ENCODE results near the gene MANF. TPM values are rescaled to one million over a fixed set of nuclear protein-coding genes. Genes with fewer than 3 reads are reported as not detected.

MANF gene
- total RNA-seq (2022) (140 and 176 TPM in 2 replicates), Bru-seq, nascent RNA (percentile 86 among the genes with signal in this experiment), BruChase-seq, experiment 1, labeled RNA remaining after a 6-hour chase (percentile 97 among the genes with signal in this experiment), BruChase-seq, experiment 2, labeled RNA remaining after a 2-hour chase (percentile 95 among the genes with signal in this experiment)
- long read RNA-seq, transcript MANF-204 (4 exons, 1,153 nt), result major isoform, 49 of 58 reads
- long read RNA-seq, partial matches to known transcripts, result 3 of 58 reads
- long read RNA-seq, other reads (novel, unspliced or antisense), result 3 of 58 reads

- TF ChIP-seq CTCF (IDR thresholded peaks at IDR 0.05; ENCODE audit: unreplicated experiment), result no peak
- peak within 1 kb of the TSS; percentile 93 for H3K4me3 Mint-ChIP-seq (ENCODE audit: low read depth, unreplicated experiment)
- H3K27me3 Mint-ChIP-seq (ENCODE audit: unreplicated experiment), result no peaks in the 10 kb centered on the region
- BruUV-seq (replicated peaks), result no TSS peak
- peak; percentile 97 for DNase-seq
- CTCF ChIA-PET, result interaction anchor here (0.6 to 1.1 kb wide), 3 partner anchors 8 to 284 kb away, joined by 3 to 8 read pairs (median 3); no protein-coding TSS in a partner anchor
- H3K27ac Mint-ChIP-seq (ENCODE audit: unreplicated experiment), result peak within 1 kb of the TSS; percentile 99
- H3K4me1 Mint-ChIP-seq (ENCODE audit: low read depth, unreplicated experiment), result peaks cover 32% of the 10 kb centered on the region
- H3K36me3 Mint-ChIP-seq (ENCODE audit: insufficient read depth, unreplicated experiment), result peaks cover 61% of the 10 kb centered on the region
- intact Hi-C loops (cut with micrococcal nuclease; ENCODE audit: unreplicated experiment), result loop anchor here (5.0 kb wide), 1 partner anchor 768 kb away; the partner anchor contains the start of gene MAPKAPK3
- H3K9me3 Mint-ChIP-seq (ENCODE audit: low read depth, unreplicated experiment), result no peaks in the 10 kb centered on the region
Observed at GRCh38 chr3:51384726-51385473, at the start of gene MANF. TSS of gene MANF (plus strand) at chr3:51385291. CDS start at chr3:51385343, 52 bp downstream.

- peaks cover 10% of the 10 kb centered on the region for H3K36me3 Mint-ChIP-seq (ENCODE audit: insufficient read depth, unreplicated experiment)
- intact Hi-C loops (cut with micrococcal nuclease; ENCODE audit: unreplicated experiment), result no loop called here
- H3K27me3 Mint-ChIP-seq (ENCODE audit: unreplicated experiment), result no peaks in the 10 kb centered on the region
- H3K27ac Mint-ChIP-seq (ENCODE audit: unreplicated experiment), result no peak overlapping the region
- no peaks in the 10 kb centered on the region for H3K9me3 Mint-ChIP-seq (ENCODE audit: low read depth, unreplicated experiment)
- DNase-seq, result no peak
- H3K4me1 Mint-ChIP-seq (ENCODE audit: low read depth, unreplicated experiment), result peaks cover 19% of the 10 kb centered on the region
- CTCF ChIA-PET, result interaction anchor here (0.6 kb wide), 1 partner anchor 735 kb away, joined by 3 read pairs; no protein-coding TSS in a partner anchor
- no peak for TF ChIP-seq CTCF (IDR thresholded peaks at IDR 0.05; ENCODE audit: unreplicated experiment)
- no TSS peak for BruUV-seq (replicated peaks)
- H3K4me3 Mint-ChIP-seq (ENCODE audit: low read depth, unreplicated experiment), result no peak overlapping the region
Observed at GRCh38 chr3:51336261-51336660, 48.8 kb upstream of the MANF start.

- DNase-seq, result no peak
- H3K9me3 Mint-ChIP-seq (ENCODE audit: low read depth, unreplicated experiment), result no peaks in the 10 kb centered on the region
- H3K27me3 Mint-ChIP-seq (ENCODE audit: unreplicated experiment), result no peaks in the 10 kb centered on the region
- TF ChIP-seq CTCF (IDR thresholded peaks at IDR 0.05; ENCODE audit: unreplicated experiment), result no peak
- H3K27ac Mint-ChIP-seq (ENCODE audit: unreplicated experiment), result no peak overlapping the region
- no peak overlapping the region for H3K4me3 Mint-ChIP-seq (ENCODE audit: low read depth, unreplicated experiment)
- peaks cover 19% of the 10 kb centered on the region for H3K4me1 Mint-ChIP-seq (ENCODE audit: low read depth, unreplicated experiment)
- CTCF ChIA-PET, result no interaction called here
- H3K36me3 Mint-ChIP-seq (ENCODE audit: insufficient read depth, unreplicated experiment), result peaks cover 10% of the 10 kb centered on the region
- intact Hi-C loops (cut with micrococcal nuclease; ENCODE audit: unreplicated experiment), result no loop called here
- no TSS peak for BruUV-seq (replicated peaks)
Observed at GRCh38 chr3:51337666-51338065, 47.4 kb upstream of the MANF start.

GRCh38 chr3:51338632-51339031 lies 46.5 kb upstream of the MANF start:
- TF ChIP-seq CTCF (IDR thresholded peaks at IDR 0.05; ENCODE audit: unreplicated experiment), result no peak
- peaks cover 22% of the 10 kb centered on the region for H3K4me1 Mint-ChIP-seq (ENCODE audit: low read depth, unreplicated experiment)
- BruUV-seq (replicated peaks), result no TSS peak
- no peak overlapping the region for H3K27ac Mint-ChIP-seq (ENCODE audit: unreplicated experiment)
- H3K36me3 Mint-ChIP-seq (ENCODE audit: insufficient read depth, unreplicated experiment), result peaks cover 10% of the 10 kb centered on the region
- no peaks in the 10 kb centered on the region for H3K9me3 Mint-ChIP-seq (ENCODE audit: low read depth, unreplicated experiment)
- no peak overlapping the region for H3K4me3 Mint-ChIP-seq (ENCODE audit: low read depth, unreplicated experiment)
- intact Hi-C loops (cut with micrococcal nuclease; ENCODE audit: unreplicated experiment), result no loop called here
- CTCF ChIA-PET, result no interaction called here
- H3K27me3 Mint-ChIP-seq (ENCODE audit: unreplicated experiment), result no peaks in the 10 kb centered on the region
- no peak for DNase-seq
